ENCODE results near the gene IL11. TPM values are rescaled to one million over a fixed set of nuclear protein-coding genes. Genes with fewer than 3 reads are reported as not detected.

IL11 gene
- total and polyA plus RNA-seq, 10 donors, result 0.04 to 0.23 (median 0.06) TPM; not detected in 7

- intact Hi-C loops (cut with DNase I; ENCODE audit: low total_unique reads), result no loop called here
- WGBS, 5 donors, result 74 to 86% (median 78%) methylated on average over 7 of the region's 7 CpGs
- DNase-seq, result no peak
- no peaks in the 10 kb centered on the region for H3K27me3 ChIP-seq (replicated peaks in 1 of 7)
- peaks cover 4 to 64% (median 48%) of the 10 kb centered on the region in 6 donors for H3K36me3 ChIP-seq
- no peak overlapping the region for H3K27ac ChIP-seq
- H3K9me3 ChIP-seq, result no peaks in the 10 kb centered on the region
- no peak overlapping the region for H3K4me3 ChIP-seq
- peaks cover 28 to 57% (median 42%) of the 10 kb centered on the region in 6 donors for H3K4me1 ChIP-seq
- TF ChIP-seq POLR2A (IDR thresholded peaks at IDR 0.05), result no peak
- peak; percentile 29 to 70 (median 34) for TF ChIP-seq POLR2AphosphoS5 (IDR thresholded peaks at IDR 0.05)
- no peak for TF ChIP-seq CTCF (IDR thresholded peaks at IDR 0.05 in 8 of 11, conservative IDR thresholded peaks at IDR 0.05 in 3 of 11)
These were observed 20.2 kb upstream of the IL11 start for GRCh38 chr19:55390461-55390880.

GRCh38 chr19:55389386-55390317 lies 19.4 kb upstream of the IL11 start:
- no peaks in the 10 kb centered on the region for H3K27me3 ChIP-seq (replicated peaks in 1 of 7)
- H3K4me1 ChIP-seq, result peaks cover 32 to 63% (median 48%) of the 10 kb centered on the region in 6 donors
- WGBS, 5 donors, result 80 to 89% (median 85%) methylated on average over 20 to 21 of the region's 21 CpGs
- no peaks in the 10 kb centered on the region for H3K9me3 ChIP-seq
- DNase-seq, result no peak
- intact Hi-C loops (cut with DNase I; ENCODE audit: low total_unique reads), result no loop called here
- no peak overlapping the region for H3K4me3 ChIP-seq
- no peak for TF ChIP-seq POLR2A (IDR thresholded peaks at IDR 0.05)
- TF ChIP-seq POLR2AphosphoS5 (IDR thresholded peaks at IDR 0.05), result peak in 2 of 3 donors; percentile 51 to 63
- peaks cover 4 to 64% (median 48%) of the 10 kb centered on the region in 6 donors for H3K36me3 ChIP-seq
- peak overlapping the region in 1 of 8 donors; percentile 36 for H3K27ac ChIP-seq

GRCh38 chr19:55387736-55388497 lies 17.7 kb upstream of the IL11 start:
- H3K27ac ChIP-seq, result peak overlapping the region in 2 of 8 donors; percentile 90 to 92

More at GRCh38 chr19:55387736-55388497, 17.7 kb upstream of the IL11 start:
- peaks cover 4 to 63% (median 48%) of the 10 kb centered on the region in 6 donors for H3K36me3 ChIP-seq
- no peak for DNase-seq
- 87 to 93% (median 88%) methylated on average over 6 to 24 of the region's 24 CpGs for WGBS, 5 donors
- H3K9me3 ChIP-seq, result no peaks in the 10 kb centered on the region
- no peaks in the 10 kb centered on the region for H3K27me3 ChIP-seq (replicated peaks in 1 of 7)
- TF ChIP-seq POLR2AphosphoS5 (IDR thresholded peaks at IDR 0.05) (peak in 2 of 3 donors; percentile 39 to 46), POLR2A (IDR thresholded peaks at IDR 0.05) (no peak), CTCF (IDR thresholded peaks at IDR 0.05 in 8 of 11, conservative IDR thresholded peaks at IDR 0.05 in 3 of 11) (no peak)
- H3K4me1 ChIP-seq, result peaks cover 42 to 75% (median 59%) of the 10 kb centered on the region in 6 donors
- intact Hi-C loops (cut with DNase I; ENCODE audit: low total_unique reads), result no loop called here
- H3K4me3 ChIP-seq, result peak overlapping the region in 6 of 8 donors; percentile 74 to 95 (median 90)
